HG03558 (cell line): ENCODE results near the gene AFF3.
"Not testable (repeated sequence)": the region's sequence is repeated elsewhere in the genome, so short reads cannot be mapped to it uniquely, and the experiment has no call there.

ENCODE experiments used
- ATAC-seq: cut with Tn5 transposase; IDR thresholded peaks from one replicate; pipeline ENCODE4 v1.9.1; 2021; ENCODE audit warnings: moderate number of reproducible peaks; ENCODE audit not compliant: unreplicated experiment; ENCODE audit errors: extremely low read depth

The AFF3 gene

GRCh38 chr2:99695130-99695943, 447.1 kb downstream of the AFF3 start:
- ATAC-seq = no peak

DNA sequence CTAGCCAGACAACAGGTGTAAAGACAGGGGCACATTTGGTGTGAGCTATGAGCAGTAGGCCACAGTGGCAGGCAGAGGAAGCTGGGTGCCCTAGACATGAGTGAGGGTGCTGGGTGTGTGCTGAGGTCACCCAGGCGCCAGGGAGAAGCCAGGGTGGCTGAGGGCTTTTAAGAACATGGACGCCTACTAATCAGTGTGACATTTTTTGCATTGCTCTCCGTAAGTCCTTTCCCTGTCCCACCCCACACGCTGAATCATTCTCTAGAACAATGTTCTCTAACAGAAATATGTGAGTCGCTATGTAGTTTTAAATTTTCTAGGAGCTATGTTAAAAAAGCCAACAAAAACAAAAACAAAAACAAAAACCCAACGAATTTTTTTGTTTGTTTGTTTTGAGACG, 448.1 kb downstream of the AFF3 start:
- ATAC-seq = no peak

DNA sequence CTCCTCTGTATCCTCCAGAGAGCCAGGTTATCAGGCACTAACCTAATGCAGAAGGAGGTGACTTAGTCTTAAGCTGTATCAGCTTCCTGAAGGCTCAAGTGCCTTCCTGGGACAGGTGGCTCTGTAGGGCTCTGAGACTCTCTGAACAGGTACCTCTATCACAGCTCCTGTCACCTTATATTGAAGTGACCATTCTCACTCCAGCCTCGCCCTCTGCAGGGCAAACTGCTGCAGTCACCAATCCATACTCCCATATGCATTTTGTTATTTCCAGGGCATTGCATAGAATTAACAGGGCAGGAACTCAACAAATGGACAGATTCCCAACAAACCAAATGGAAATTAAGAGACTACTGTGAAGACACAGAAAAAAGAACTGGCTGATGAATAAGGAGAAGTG, 449.6 kb downstream of the AFF3 start:
- ATAC-seq = no peak

- no peak for ATAC-seq
Measured at GRCh38 chr2:99691926-99692325, 450.5 kb downstream of the AFF3 start.

- no peak for ATAC-seq
Measured at GRCh38 chr2:99689145-99689742, 453.1 kb downstream of the AFF3 start.

- ATAC-seq = no peak
Measured at GRCh38 chr2:99688699-99689098, 453.7 kb downstream of the AFF3 start.

- ATAC-seq = no peak
Measured at GRCh38 chr2:99682275-99683060, 459.9 kb downstream of the AFF3 start.

DNA sequence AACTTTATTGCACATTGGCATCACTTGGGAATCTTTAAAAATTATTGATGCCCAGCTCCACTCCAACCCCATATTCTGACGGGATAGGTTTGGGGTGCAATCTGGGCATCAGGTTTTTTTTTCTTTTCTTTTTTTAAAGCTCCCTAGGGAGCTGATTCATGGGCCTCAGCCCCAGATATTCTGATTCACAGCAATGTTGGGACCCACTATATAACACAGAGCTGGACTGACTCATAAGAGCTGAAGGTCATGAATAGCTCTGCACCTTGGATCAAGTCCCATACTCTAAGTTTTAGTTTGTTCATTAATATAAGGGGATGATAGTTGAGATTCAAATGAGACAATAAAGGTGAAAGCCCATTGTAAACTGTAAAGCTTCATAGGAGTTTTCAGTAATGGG, 461.4 kb downstream of the AFF3 start:
- no peak for ATAC-seq

- ATAC-seq = no peak
Measured at GRCh38 chr2:99679518-99679917, 462.9 kb downstream of the AFF3 start.

DNA sequence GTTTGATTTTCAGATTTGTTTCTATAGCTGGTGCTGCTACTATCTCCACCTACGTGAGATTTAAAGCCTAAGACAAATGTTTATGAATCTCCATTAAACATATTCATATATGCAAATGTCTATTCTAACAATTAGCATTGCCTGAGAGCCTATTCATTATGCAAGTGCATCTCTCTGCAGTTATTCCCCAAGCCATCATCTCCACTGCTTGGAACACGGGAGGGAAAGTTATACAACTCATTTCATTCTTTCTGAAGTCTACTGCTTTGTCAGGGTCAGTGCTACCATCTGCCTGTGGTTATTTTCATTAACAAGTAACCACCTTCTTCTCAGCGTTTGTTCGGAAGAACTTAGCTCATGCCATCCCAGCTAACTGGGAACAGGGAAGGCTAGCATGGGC, 463.8 kb downstream of the AFF3 start:
- ATAC-seq = no peak

- ATAC-seq = no peak
Measured at GRCh38 chr2:99677814-99678213, 464.6 kb downstream of the AFF3 start.

- no peak for ATAC-seq
Measured at GRCh38 chr2:99675130-99675661, 467.2 kb downstream of the AFF3 start.

GRCh38 chr2:99674090-99674489, 468.3 kb downstream of the AFF3 start:
- ATAC-seq = no peak

- no peak for ATAC-seq
Measured at GRCh38 chr2:99672766-99673350, 469.5 kb downstream of the AFF3 start.

DNA sequence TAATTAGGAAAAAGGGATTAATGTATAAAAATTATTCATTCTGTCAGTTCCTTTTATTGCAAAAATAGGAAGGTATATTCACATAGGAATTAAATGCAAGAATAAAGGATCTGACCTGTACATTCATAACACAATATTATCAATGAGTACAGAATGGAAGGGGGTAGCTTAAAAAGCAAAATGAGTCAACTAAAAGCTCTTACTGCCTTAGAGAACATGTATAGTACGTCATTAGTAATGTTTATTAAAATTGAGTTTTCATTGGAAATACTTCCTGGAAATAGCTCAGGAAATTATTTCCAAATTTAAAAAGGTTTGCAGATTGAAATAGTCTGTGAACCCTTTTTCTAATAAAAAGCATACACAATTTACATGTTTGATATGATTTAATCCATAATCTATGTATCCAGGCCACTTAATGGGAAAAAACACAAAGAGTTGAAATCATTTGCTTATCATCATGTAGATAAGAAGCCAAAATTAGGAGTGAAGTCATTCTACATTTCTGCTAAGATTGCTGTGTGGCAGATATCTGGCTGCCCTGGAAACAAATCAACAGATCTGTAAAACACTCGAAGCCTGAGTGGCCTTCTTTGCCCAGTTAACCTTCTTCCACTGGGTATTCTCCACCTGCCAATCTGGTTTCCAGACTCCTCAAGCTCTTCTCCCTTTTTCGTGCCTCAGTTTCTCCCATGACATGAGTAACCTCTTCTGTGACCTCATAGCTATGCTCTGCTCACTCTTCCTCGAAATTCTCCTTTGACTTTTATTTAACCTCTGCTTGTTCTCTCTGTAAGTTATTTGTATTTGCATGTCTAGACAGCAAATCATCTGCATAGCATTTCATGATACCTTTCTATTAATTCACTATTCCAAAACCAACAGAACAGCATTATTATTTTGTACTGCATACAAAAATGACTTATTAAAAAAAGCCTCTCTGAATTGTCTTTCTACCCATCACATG, 471.3 kb downstream of the AFF3 start:
- ATAC-seq = no peak

- no peak for ATAC-seq
Measured at GRCh38 chr2:99666256-99666655, 476.1 kb downstream of the AFF3 start.

GRCh38 chr2:99663641-99664040, 478.7 kb downstream of the AFF3 start:
- ATAC-seq = no peak

DNA sequence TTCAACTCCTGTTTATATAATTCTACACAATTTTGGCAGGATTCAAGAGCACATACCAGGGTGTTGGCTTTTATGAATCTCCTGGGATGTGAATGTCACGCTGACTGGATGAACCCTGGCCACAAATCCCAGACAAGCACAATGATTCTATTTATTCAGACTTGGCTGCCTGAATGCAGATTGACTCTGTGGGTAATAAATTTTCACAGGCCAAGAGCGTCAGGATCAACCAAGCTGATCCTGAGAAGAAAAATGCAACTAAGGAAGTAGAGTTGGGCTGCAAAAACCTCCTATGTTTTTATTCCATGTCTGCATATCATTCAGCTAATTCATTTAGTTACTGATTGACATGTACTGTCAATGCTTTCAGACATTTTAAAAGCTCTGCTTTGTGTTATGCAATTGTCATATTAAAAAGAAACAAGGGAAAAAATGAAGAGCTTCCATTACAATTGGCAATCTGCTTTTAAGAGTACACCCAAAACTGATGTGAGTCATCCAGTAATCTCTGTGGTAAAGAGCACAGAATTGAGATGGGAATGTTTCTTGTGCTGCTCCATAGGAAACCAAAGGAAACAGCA, 479.5 kb downstream of the AFF3 start:
- ATAC-seq = no peak

GRCh38 chr2:99661761-99662160, 480.6 kb downstream of the AFF3 start:
- ATAC-seq = not testable (repeated sequence)
